Mammary epithelial cell (primary cell): ENCODE results near the gene CACNA1A.

Source experiments
- CTCF ChIP-seq, 2 donors: IDR thresholded peaks in 1 of 2; conservative IDR thresholded peaks in 1 of 2; 2 replicates each; pipeline ENCODE4 v1.5.1; 2011 to 2012; ENCODE audit warnings: inconsistent platforms in 2 of 2, low read length in 2 of 2, mild to moderate bottlenecking in 2 of 2, control low read depth in 1 of 2, low read depth in 1 of 2; ENCODE audit not compliant: insufficient read depth in 1 of 2; ENCODE audit errors: extremely low read depth in 1 of 2
- EZH2 ChIP-seq: IDR thresholded peaks from 2 replicates; pipeline ENCODE4 v1.6.1; 2012; ENCODE audit warnings: low read length, inconsistent platforms, borderline replicate concordance

GRCh38 chr19:13492128-13492527 lies 14.2 kb downstream of the CACNA1A start:
- no peak for TF ChIP-seq EZH2
- no peak for TF ChIP-seq CTCF (conservative IDR thresholded peaks at IDR 0.05 in 1 of 2, IDR thresholded peaks at IDR 0.05 in 1 of 2; ENCODE audit: extremely low read depth in 1 of 2, insufficient read depth in 1 of 2, low read depth in 1 of 2, low read length in 2 of 2)
